Endothelial cell of umbilical vein (primary cell): ENCODE results near the gene LMNB1. TPM values are rescaled to one million over a fixed set of nuclear protein-coding genes. Genes with fewer than 3 reads are reported as not detected.
A peak's percentile ranks its signal among the peaks of the same experiment; 100 is the strongest.
"Not testable (repeated sequence)": the region's sequence is repeated elsewhere in the genome, so short reads cannot be mapped to it uniquely, and the experiment has no call there.

Source experiments
- BruUV-seq: library from RNA; stranded (reverse); fragments of 400-500 nt; replicated peaks from 2 replicates; lab custom pipeline; 2021; lab: Mats Ljungman, UMichigan
- CTCF ChIA-PET: fragments of 300-600, 350-600 bp; sonication (Branson Sonifier 250); formaldehyde crosslinking; loops from one replicate; lab custom pipeline; 2021; ENCODE audit warnings: antibody characterized with exemption, inconsistent platforms; lab: Charles Lee
- POLR2A ChIA-PET: fragments of 300-600, 350-600 bp; sonication (Branson Sonifier 250); formaldehyde crosslinking; loops from one replicate; lab custom pipeline; 2021; ENCODE audit warnings: antibody characterized with exemption, inconsistent platforms; lab: Charles Lee
- DNase-seq: peaks from one replicate; pipeline ENCODE4 v3.0.0-alpha.2; 2011; ENCODE audit warnings: low read depth, low spot score
- FAIRE-seq: peaks from 2 replicates; lab custom pipeline; 2011; peaks lifted over from hg19 to GRCh38; lab: Jason Lieb, UNC
- H2AFZ ChIP-seq: 2 replicates; pipeline ENCODE4 v1.6.0; 2012; ENCODE audit warnings: low read depth, low read length, control low read depth, inconsistent platforms
- H3K27ac ChIP-seq: 2 replicates; pipeline ENCODE4 v1.5.1; 2011; ENCODE audit warnings: low read depth, mild to moderate bottlenecking, control low read depth, low read length, moderate library complexity; ENCODE audit not compliant: insufficient read depth
- H3K27me3 ChIP-seq, 2 experiments: 2 replicates each; pipeline versions ENCODE4 v1.6.0 to v1.6.1; 2011; ENCODE audit warnings: low read length in 2 of 2, mixed read lengths in 1 of 2; ENCODE audit not compliant: control insufficient read depth in 2 of 2, insufficient read depth in 2 of 2
- H3K36me3 ChIP-seq, 2 experiments: 2 replicates in 1 of 2; 3 replicates in 1 of 2; pipeline ENCODE4 v1.5.1; 2011; ENCODE audit warnings: low read length in 2 of 2, mild to moderate bottlenecking in 1 of 2, moderate library complexity in 1 of 2; ENCODE audit not compliant: control insufficient read depth in 2 of 2, insufficient read depth in 2 of 2; ENCODE audit errors: extremely low read depth in 1 of 2
- H3K4me1 ChIP-seq: 3 replicates; pipeline ENCODE4 v1.5.1; 2011; ENCODE audit warnings: mild to moderate bottlenecking, low read length; ENCODE audit not compliant: control insufficient read depth, insufficient read depth; ENCODE audit errors: extremely low read depth
- H3K4me2 ChIP-seq: 2 replicates; pipeline ENCODE4 v1.6.1; 2011; ENCODE audit warnings: low read length, control low read depth, mixed read lengths; ENCODE audit not compliant: insufficient read depth
- H3K4me3 ChIP-seq, 3 experiments: fragments of 200-600 bp in 1 of 3; sonication (generic), shearing (Covaris generic) in 1 of 3; replicated peaks in 1 of 3; 2 replicates each; pipeline ENCODE4 v1.5.1; 2011 to 2016; ENCODE audit warnings: control low read depth in 3 of 3, low read length in 3 of 3, mild to moderate bottlenecking in 2 of 3, inconsistent platforms in 1 of 3, low read depth in 1 of 3, moderate library complexity in 1 of 3; ENCODE audit not compliant: insufficient read depth in 1 of 3
- H3K79me2 ChIP-seq: 2 replicates; pipeline ENCODE4 v1.6.0; 2012; ENCODE audit warnings: low read length, inconsistent platforms; ENCODE audit not compliant: control insufficient read depth, insufficient read depth
- H3K9ac ChIP-seq: replicated peaks from 2 replicates; pipeline ENCODE3; 2011; ENCODE audit warnings: low read length, control low read depth; ENCODE audit not compliant: insufficient read depth; ENCODE audit errors: extremely low read depth
- H3K9me1 ChIP-seq: replicated peaks from 3 replicates; pipeline ENCODE4 v1.6.0; 2011; ENCODE audit warnings: mild to moderate bottlenecking, low read length; ENCODE audit not compliant: control insufficient read depth, insufficient read depth; ENCODE audit errors: extremely low read depth
- H3K9me3 ChIP-seq: replicated peaks from 2 replicates; pipeline ENCODE4 v1.5.1; 2012; ENCODE audit warnings: low read length, inconsistent platforms; ENCODE audit not compliant: control insufficient read depth, insufficient read depth
- H4K20me1 ChIP-seq: replicated peaks from 2 replicates; pipeline ENCODE3; 2011; ENCODE audit warnings: mild to moderate bottlenecking, low read length; ENCODE audit not compliant: control insufficient read depth, insufficient read depth; ENCODE audit errors: extremely low read depth
- EZH2 ChIP-seq: IDR thresholded peaks from 2 replicates; pipeline ENCODE4 v1.6.1; 2012; ENCODE audit warnings: borderline replicate concordance, low read depth, mild to moderate bottlenecking, moderate library complexity, low read length, inconsistent platforms; ENCODE audit not compliant: severe bottlenecking
- FOS ChIP-seq: IDR thresholded peaks from 2 replicates; pipeline ENCODE4 v1.6.1; 2011; ENCODE audit warnings: mild to moderate bottlenecking, low read length, moderate library complexity, borderline replicate concordance; ENCODE audit not compliant: insufficient read depth
- GATA2 ChIP-seq: IDR thresholded peaks from 2 replicates; pipeline ENCODE4 v1.7.0; 2011; ENCODE audit warnings: low read depth, mild to moderate bottlenecking, moderate library complexity, mixed read lengths, low read length; ENCODE audit not compliant: insufficient read length, insufficient read depth
- JUN ChIP-seq: IDR thresholded peaks from 2 replicates; pipeline ENCODE4 v1.6.1; 2011; ENCODE audit warnings: borderline replicate concordance, low read depth; ENCODE audit not compliant: insufficient read length, insufficient read depth
- MYC ChIP-seq: IDR thresholded peaks from one replicate; pipeline ENCODE4 v1.6.1; 2011; ENCODE audit warnings: mild to moderate bottlenecking, low read depth, low read length
- POLR2A ChIP-seq: IDR thresholded peaks from 2 replicates; pipeline ENCODE4 v1.6.1; 2012; ENCODE audit warnings: low read depth, mild to moderate bottlenecking, control low read depth, low read length
- POLR2AphosphoS5 ChIP-seq: IDR thresholded peaks from 2 replicates; pipeline ENCODE4 v1.6.1; 2012; ENCODE audit warnings: low read depth, mild to moderate bottlenecking, control low read depth, low read length, moderate library complexity; ENCODE audit not compliant: insufficient read depth
- dilution Hi-C: fragments of 300-500 bp; cut with MboI; formaldehyde crosslinking; loops from one replicate; pipeline ENCODE4 v1.15.0; 2019; ENCODE audit warnings: low sequenced_read_pairs; ENCODE audit not compliant: extremely low pct_ligation_motif_present
- intact Hi-C: fragments of 100-400 bp; cut with micrococcal nuclease; formaldehyde crosslinking; loops from one replicate; pipeline ENCODE4 v1.10.0; 2022
- polyA plus RNA-seq, 4 experiments: library from polyadenylated mRNA; depleted of rRNA in 3 of 4; stranded (reverse) in 3 of 4; unstranded in 1 of 4; fragments of >200 nt; gene quantifications; 2 replicates each; pipeline versions ENCODE4 v1.2.1 to v1.2.3, GENCODE V29; 2011 to 2012; ENCODE audit warnings: missing spikeins in 1 of 4
- total RNA-seq: library from RNA; stranded (reverse); gene quantifications from 2 replicates; pipeline ENCODE4 v1.2.3, GENCODE V29; 2021
- TF ChIP-seq, protein P1 (sequence below): IDR thresholded peaks from 2 replicates; pipeline ENCODE4 v1.6.1; 2011; ENCODE audit not compliant: insufficient read depth, insufficient read length
- TF ChIP-seq, protein P2 (sequence below), 2 donors: IDR thresholded peaks; 1 replicate in 1 of 2; 2 replicates in 1 of 2; pipeline ENCODE4 v1.5.1; 2011; ENCODE audit warnings: low read length in 2 of 2, mild to moderate bottlenecking in 2 of 2, moderate library complexity in 2 of 2, control low read depth in 1 of 2, inconsistent platforms in 1 of 2, low read depth in 1 of 2; ENCODE audit not compliant: insufficient read depth in 1 of 2; ENCODE audit errors: extremely low read depth in 1 of 2

The LMNB1 gene
- total and polyA plus RNA-seq, 2 donors (not counting 3 experiments of a cell fraction or from before 2014, with no cell fraction given) = 45.2 to 144 TPM

DNA sequence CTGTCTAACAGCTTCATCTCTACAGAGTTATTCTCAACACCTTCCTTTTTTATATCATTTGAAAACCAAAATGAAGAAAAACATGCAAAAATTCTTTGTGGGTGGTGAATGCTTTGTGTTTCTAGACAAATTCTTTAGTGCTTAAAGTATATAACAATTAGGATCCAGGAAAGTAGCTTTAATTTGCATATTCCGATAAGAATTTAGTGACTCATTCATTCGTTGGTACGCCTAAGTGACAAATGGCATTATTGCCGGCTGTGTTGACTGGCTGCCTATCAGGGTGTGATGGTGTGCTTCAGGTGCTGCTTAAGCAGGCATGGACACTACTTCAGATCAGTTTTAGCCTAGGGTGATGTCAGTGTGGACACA, 35.2 kb downstream of the LMNB1 start:
- peaks cover 0 to 9% of the 10 kb centered on the region in 2 experiments for H3K36me3 ChIP-seq
- FAIRE-seq (no peak), DNase-seq (no peak)
- H3K27ac ChIP-seq = peak overlapping the region; percentile 93
- ChIA-PET POLR2A (no interaction called here), CTCF (interaction anchor here (0.8 to 4.4 kb wide), 6 partner anchors 10 to 630 kb away, joined by 3 to 47 read pairs (median 4); partner anchors contain the start of gene LMNB1)
- TF ChIP-seq POLR2A (no peak), FOS (no peak), GATA2 (no peak), EZH2 (no peak), JUN (no peak), MYC (no peak), POLR2AphosphoS5 (no peak)
- TF ChIP-seq, protein P1, sequence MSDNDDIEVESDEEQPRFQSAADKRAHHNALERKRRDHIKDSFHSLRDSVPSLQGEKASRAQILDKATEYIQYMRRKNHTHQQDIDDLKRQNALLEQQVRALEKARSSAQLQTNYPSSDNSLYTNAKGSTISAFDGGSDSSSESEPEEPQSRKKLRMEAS = no peak
- TF ChIP-seq, protein P2, sequence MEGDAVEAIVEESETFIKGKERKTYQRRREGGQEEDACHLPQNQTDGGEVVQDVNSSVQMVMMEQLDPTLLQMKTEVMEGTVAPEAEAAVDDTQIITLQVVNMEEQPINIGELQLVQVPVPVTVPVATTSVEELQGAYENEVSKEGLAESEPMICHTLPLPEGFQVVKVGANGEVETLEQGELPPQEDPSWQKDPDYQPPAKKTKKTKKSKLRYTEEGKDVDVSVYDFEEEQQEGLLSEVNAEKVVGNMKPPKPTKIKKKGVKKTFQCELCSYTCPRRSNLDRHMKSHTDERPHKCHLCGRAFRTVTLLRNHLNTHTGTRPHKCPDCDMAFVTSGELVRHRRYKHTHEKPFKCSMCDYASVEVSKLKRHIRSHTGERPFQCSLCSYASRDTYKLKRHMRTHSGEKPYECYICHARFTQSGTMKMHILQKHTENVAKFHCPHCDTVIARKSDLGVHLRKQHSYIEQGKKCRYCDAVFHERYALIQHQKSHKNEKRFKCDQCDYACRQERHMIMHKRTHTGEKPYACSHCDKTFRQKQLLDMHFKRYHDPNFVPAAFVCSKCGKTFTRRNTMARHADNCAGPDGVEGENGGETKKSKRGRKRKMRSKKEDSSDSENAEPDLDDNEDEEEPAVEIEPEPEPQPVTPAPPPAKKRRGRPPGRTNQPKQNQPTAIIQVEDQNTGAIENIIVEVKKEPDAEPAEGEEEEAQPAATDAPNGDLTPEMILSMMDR (IDR thresholded peaks at IDR 0.05; ENCODE audit: extremely low read depth in 1 of 2, insufficient read depth in 1 of 2, low read depth in 1 of 2, low read length in 2 of 2) = no peak
- intact Hi-C loops = no loop called here
- H3K4me2 ChIP-seq = peak overlapping the region; percentile 64
- H3K27me3 ChIP-seq = no peaks in the 10 kb centered on the region
- no peaks in the 10 kb centered on the region for H4K20me1 ChIP-seq
- H3K4me1 ChIP-seq = peaks cover 48% of the 10 kb centered on the region
- H3K9me1 ChIP-seq = no peaks in the 10 kb centered on the region
- H2AFZ ChIP-seq = no peak overlapping the region
- peak overlapping the region in 1 of 3 experiments; percentile 11 for H3K4me3 ChIP-seq
- peaks cover 49% of the 10 kb centered on the region for H3K79me2 ChIP-seq
- dilution Hi-C loops = no loop called here
- no peaks in the 10 kb centered on the region for H3K9me3 ChIP-seq
- BruUV-seq = no TSS peak
- peak overlapping the region; percentile 49 for H3K9ac ChIP-seq

DNA sequence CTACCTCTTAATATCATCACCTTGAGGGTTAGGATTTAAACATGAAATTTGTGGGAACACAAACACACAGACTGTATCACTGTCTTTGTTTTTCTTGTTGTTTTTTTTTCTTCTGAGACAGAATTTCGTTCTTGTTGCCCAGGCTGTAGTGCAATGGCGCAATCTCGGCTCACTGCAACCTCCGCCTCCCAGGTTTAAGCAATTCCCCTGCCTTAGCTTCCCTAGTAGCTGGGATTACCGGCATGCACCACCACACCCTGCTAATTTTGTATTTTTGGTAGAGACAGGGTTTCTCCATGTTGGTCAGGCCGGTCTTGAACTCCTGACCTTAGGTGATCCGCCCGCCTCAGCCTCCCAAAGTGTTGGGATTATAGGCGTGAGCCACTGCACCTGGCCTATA, 36.9 kb downstream of the LMNB1 start:
- H4K20me1 ChIP-seq, H3K9ac ChIP-seq, intact Hi-C loops, H3K4me3 ChIP-seq, H3K9me3 ChIP-seq, DNase-seq, H3K27me3 ChIP-seq, CTCF ChIA-PET, BruUV-seq, FAIRE-seq, H3K4me2 ChIP-seq, POLR2A ChIA-PET, H3K27ac ChIP-seq, dilution Hi-C loops, H2AFZ ChIP-seq, H3K9me1 ChIP-seq: not testable (repeated sequence)
- Histone ChIP-seq H3K4me1 (peaks cover 46% of the 10 kb centered on the region), H3K36me3 (peaks cover 0 to 11% of the 10 kb centered on the region in 2 experiments), H3K79me2 (peaks cover 54% of the 10 kb centered on the region)
